GM21528 (cell line): Measurements from ENCODE around the gene SLC25A29.

Experiments used
- ATAC-seq: cut with Tn5 transposase; IDR thresholded peaks from one replicate; pipeline ENCODE4 v1.9.1; 2021; ENCODE audit warnings: mild to moderate bottlenecking, moderate library complexity; ENCODE audit not compliant: unreplicated experiment, low FRiP score

The SLC25A29 gene

GRCh38 chr14:100241279-100241678 is 65.0 kb downstream of the SLC25A29 start:
- no peak for ATAC-seq
